T-helper 2 cell treated with Interferon-gamma antibody and Interleukin-4, amounts not matched to agents 5 μg/mL and 100 μg/mL, for 36 hours (primary cell): ENCODE data around the gene IL10.

Experiments
- DNase-seq: peaks from one replicate; pipeline ENCODE4 v3.0.0; 2021; ENCODE audit warnings: low spot score
- H3K27ac Mint-ChIP-seq: one replicate; pipeline ENCODE4 v1.8.0; 2021; ENCODE audit warnings: mild to moderate bottlenecking, mixed read lengths
- H3K27me3 Mint-ChIP-seq: one replicate; pipeline ENCODE4 v1.8.0; 2021; ENCODE audit warnings: low read depth, mixed read lengths
- H3K36me3 Mint-ChIP-seq: one replicate; pipeline ENCODE4 v1.8.0; 2021; ENCODE audit warnings: low read depth, mixed read lengths
- H3K4me1 Mint-ChIP-seq: one replicate; pipeline ENCODE4 v1.8.0; 2021; ENCODE audit warnings: low read depth, mixed read lengths
- H3K4me3 Mint-ChIP-seq: one replicate; pipeline ENCODE4 v1.8.0; 2022; ENCODE audit warnings: mild to moderate bottlenecking, moderate library complexity, mixed read lengths
- H3K9me3 Mint-ChIP-seq: one replicate; pipeline ENCODE4 v1.8.0; 2021; ENCODE audit warnings: mixed read lengths

IL10 gene

DNA sequence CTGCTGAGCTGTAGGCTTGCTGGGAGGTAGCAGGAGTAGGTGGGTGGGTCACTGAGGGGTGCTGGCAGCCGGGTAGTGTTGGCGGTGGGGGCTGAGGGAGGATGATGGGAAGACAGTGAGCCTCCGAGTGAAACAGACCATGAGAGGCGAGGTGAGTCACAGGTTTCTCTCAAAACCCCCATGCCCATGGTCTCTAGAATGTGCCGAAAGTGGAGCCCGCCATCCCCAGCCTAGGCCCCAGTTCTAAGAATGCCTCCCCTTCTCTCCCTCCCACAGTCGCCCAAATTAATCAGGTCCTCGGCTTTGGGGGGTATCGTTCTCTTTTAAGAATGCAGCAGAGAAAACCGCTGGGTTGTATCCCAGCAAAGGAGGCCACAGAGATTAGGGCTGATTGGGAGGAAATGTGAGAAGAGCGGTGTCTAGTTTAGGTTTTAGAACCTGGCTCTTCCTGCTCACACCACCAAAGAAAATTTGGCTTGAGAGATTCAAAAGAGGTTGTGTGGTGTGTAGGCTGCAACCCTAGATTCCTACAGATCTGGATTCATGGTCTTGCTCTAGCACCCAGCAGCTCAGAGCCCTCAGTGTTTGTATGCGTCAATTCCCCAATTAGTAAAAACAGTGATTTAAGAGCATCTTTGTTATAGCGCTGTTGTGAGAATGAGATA, 29.4 kb downstream of the IL10 start:
- peak overlapping the region; percentile 4 for H3K27ac Mint-ChIP-seq
- no peaks in the 10 kb centered on the region for H3K27me3 Mint-ChIP-seq
- peaks cover 14% of the 10 kb centered on the region for H3K36me3 Mint-ChIP-seq
- peaks cover 65% of the 10 kb centered on the region for H3K4me1 Mint-ChIP-seq
- no peak overlapping the region for H3K4me3 Mint-ChIP-seq
- DNase-seq, result no peak
- no peaks in the 10 kb centered on the region for H3K9me3 Mint-ChIP-seq

DNA sequence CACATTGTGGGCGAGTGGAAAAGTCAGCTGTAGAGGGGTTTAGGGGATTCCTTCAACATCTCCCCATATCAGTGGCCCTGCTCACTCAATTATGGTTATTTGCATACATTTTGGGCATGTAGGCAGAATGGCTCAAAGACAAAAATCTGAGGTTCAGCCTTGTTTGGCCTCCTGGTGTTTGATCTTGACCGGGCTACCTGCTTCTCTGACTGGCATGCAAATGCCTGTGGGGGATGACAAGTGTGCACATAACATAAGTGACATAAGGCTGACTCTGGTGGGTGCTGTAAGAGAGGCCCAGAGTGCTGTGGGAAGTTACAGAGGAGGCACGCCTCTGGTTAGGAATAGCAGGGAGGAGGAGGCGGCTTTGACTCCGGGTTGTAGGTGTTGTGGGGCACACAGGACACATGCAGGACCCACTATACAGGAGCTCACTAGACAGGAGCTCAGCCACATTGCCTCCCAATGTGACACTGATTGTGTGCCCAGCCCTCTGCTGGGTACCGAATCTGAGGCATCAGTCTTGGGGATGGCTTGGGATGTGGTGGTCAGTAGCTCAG, 31.1 kb downstream of the IL10 start:
- no peak overlapping the region for H3K4me3 Mint-ChIP-seq
- DNase-seq, result no peak
- no peaks in the 10 kb centered on the region for H3K9me3 Mint-ChIP-seq
- H3K27ac Mint-ChIP-seq, result no peak overlapping the region
- peaks cover 70% of the 10 kb centered on the region for H3K4me1 Mint-ChIP-seq
- no peaks in the 10 kb centered on the region for H3K27me3 Mint-ChIP-seq
- peaks cover 17% of the 10 kb centered on the region for H3K36me3 Mint-ChIP-seq

GRCh38 chr1:206739411-206740076, 32.8 kb downstream of the IL10 start:
- Mint-ChIP-seq H3K27ac (peak overlapping the region; percentile 92), H3K36me3 (peaks cover 21% of the 10 kb centered on the region), H3K27me3 (no peaks in the 10 kb centered on the region), H3K4me1 (peaks cover 71% of the 10 kb centered on the region), H3K9me3 (no peaks in the 10 kb centered on the region), H3K4me3 (peak overlapping the region; percentile 67)
- peak; percentile 57 for DNase-seq

- Mint-ChIP-seq H3K9me3 (no peaks in the 10 kb centered on the region), H3K36me3 (peaks cover 22% of the 10 kb centered on the region), H3K27ac (peak overlapping the region; percentile 92), H3K4me1 (peaks cover 70% of the 10 kb centered on the region), H3K27me3 (no peaks in the 10 kb centered on the region), H3K4me3 (peak overlapping the region; percentile 67)
- DNase-seq, result no peak
These were observed 33.6 kb downstream of the IL10 start for GRCh38 chr1:206738370-206739366.

DNA sequence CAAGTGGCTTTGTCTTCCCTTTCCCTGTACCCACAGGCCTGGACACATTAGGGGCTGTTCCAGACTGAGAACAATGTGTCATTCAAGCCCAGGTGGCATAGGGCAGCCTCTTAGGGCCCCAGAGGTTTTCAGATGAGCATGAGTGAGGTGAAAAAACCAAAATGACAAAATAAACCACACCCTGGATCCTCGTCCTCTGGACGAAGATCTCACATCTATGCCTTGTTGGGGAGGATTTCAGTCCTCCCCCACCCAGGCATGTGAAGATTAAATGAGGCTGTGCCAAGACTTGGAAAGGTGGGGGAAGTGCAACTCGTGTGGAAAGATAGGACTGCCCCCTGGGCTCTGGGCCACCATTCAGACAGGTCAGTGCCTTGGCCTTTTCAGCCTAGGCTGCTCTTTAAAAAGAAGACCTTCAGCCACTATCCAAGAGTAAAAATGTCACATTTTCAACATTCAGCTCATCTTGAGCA, 34.5 kb downstream of the IL10 start:
- Mint-ChIP-seq H3K27ac (peak overlapping the region; percentile 75), H3K36me3 (peaks cover 29% of the 10 kb centered on the region), H3K4me1 (peaks cover 63% of the 10 kb centered on the region), H3K9me3 (no peaks in the 10 kb centered on the region), H3K4me3 (peak overlapping the region; percentile 46), H3K27me3 (no peaks in the 10 kb centered on the region)
- no peak for DNase-seq

GRCh38 chr1:206736878-206737728, 35.2 kb downstream of the IL10 start:
- H3K27me3 Mint-ChIP-seq, result no peaks in the 10 kb centered on the region
- H3K27ac Mint-ChIP-seq, result peak overlapping the region; percentile 75
- H3K4me1 Mint-ChIP-seq, result peaks cover 61% of the 10 kb centered on the region
- no peak for DNase-seq
- H3K9me3 Mint-ChIP-seq, result no peaks in the 10 kb centered on the region
- H3K4me3 Mint-ChIP-seq, result peak overlapping the region; percentile 47
- H3K36me3 Mint-ChIP-seq, result peaks cover 35% of the 10 kb centered on the region

DNA sequence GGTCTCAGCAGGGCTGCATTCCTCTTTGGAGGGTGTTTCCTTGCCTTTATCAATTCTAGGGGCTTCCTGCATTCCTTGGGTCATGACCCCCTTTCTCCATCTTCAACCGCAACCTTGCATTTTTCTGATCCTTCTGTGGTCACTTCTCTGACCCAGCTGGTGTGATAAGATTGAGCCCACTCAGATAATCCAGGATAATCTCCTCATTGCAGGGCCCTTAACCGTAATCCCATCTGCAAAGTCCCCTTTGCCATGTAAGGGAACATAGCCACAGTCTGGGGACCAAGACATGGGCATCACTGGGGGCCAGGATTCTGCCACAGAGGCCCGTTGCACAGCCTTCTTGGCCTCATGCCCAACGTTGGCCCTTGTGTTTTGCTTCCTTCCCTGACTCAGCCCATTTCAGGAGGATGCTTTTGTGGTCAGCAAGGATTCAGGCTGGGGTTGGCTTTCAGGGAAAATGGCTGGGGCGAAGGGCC, 36.7 kb downstream of the IL10 start:
- Mint-ChIP-seq H3K4me1 (peaks cover 53% of the 10 kb centered on the region), H3K9me3 (no peaks in the 10 kb centered on the region), H3K27ac (no peak overlapping the region), H3K4me3 (no peak overlapping the region), H3K27me3 (no peaks in the 10 kb centered on the region), H3K36me3 (peaks cover 42% of the 10 kb centered on the region)
- DNase-seq, result no peak

GRCh38 chr1:206734499-206735142, 37.7 kb downstream of the IL10 start:
- H3K9me3 Mint-ChIP-seq, result no peaks in the 10 kb centered on the region
- peak overlapping the region; percentile 66 for H3K27ac Mint-ChIP-seq
- H3K4me1 Mint-ChIP-seq, result peaks cover 46% of the 10 kb centered on the region
- H3K36me3 Mint-ChIP-seq, result peaks cover 48% of the 10 kb centered on the region
- peak; percentile 44 for DNase-seq
- H3K27me3 Mint-ChIP-seq, result no peaks in the 10 kb centered on the region
- H3K4me3 Mint-ChIP-seq, result no peak overlapping the region

- Mint-ChIP-seq H3K27me3 (no peaks in the 10 kb centered on the region), H3K27ac (no peak overlapping the region)
These were observed 39.3 kb downstream of the IL10 start for GRCh38 chr1:206732992-206733391.

DNA sequence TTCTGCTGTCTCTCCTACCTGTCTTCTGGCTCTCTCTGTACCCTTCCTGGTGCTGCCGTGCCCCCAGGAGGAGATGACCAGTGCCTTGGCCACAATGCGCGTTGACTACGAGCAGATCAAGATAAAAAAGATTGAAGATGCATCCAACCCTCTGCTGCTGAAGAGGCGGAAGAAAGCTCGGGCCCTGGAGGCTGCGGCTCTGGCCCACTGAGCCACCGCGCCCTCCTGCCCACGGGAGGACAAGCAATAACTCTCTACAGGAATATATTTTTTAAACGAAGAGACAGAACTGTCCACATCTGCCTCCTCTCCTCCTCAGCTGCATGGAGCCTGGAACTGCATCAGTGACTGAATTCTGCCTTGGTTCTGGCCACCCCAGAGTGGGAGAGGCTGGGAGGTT, 39.8 kb downstream of the IL10 start:
- Mint-ChIP-seq H3K4me1 (peaks cover 27% of the 10 kb centered on the region), H3K4me3 (no peak overlapping the region), H3K27me3 (no peaks in the 10 kb centered on the region), H3K36me3 (peaks cover 45% of the 10 kb centered on the region), H3K27ac (no peak overlapping the region), H3K9me3 (no peaks in the 10 kb centered on the region)
- DNase-seq, result no peak

More at GRCh38 chr1:206732992-206733391, 39.3 kb downstream of the IL10 start:
- Mint-ChIP-seq H3K4me1 (peaks cover 32% of the 10 kb centered on the region), H3K4me3 (no peak overlapping the region), H3K9me3 (no peaks in the 10 kb centered on the region), H3K36me3 (peaks cover 45% of the 10 kb centered on the region)
- no peak for DNase-seq

GRCh38 chr1:206729507-206729906, 42.8 kb downstream of the IL10 start:
- Mint-ChIP-seq H3K36me3 (peaks cover 35% of the 10 kb centered on the region), H3K4me3 (no peak overlapping the region), H3K27ac (no peak overlapping the region), H3K4me1 (peaks cover 22% of the 10 kb centered on the region), H3K27me3 (no peaks in the 10 kb centered on the region), H3K9me3 (no peaks in the 10 kb centered on the region)
- no peak for DNase-seq

GRCh38 chr1:206729050-206729449, 43.2 kb downstream of the IL10 start:
- H3K36me3 Mint-ChIP-seq, result peaks cover 34% of the 10 kb centered on the region
- no peaks in the 10 kb centered on the region for H3K9me3 Mint-ChIP-seq
- H3K4me3 Mint-ChIP-seq, result no peak overlapping the region
- H3K4me1 Mint-ChIP-seq, result peaks cover 20% of the 10 kb centered on the region
- no peaks in the 10 kb centered on the region for H3K27me3 Mint-ChIP-seq
- DNase-seq, result no peak
- H3K27ac Mint-ChIP-seq, result no peak overlapping the region
